Caco-2 (cell line): Measurements from ENCODE around the gene RINT1. TPM values are rescaled to one million over a fixed set of nuclear protein-coding genes. Genes with fewer than 3 reads are reported as not detected.
A peak's percentile ranks its signal among the peaks of the same experiment; 100 is the strongest.

ENCODE experiments used
- BruUV-seq: library from RNA; stranded (reverse); fragments of 400-500 nt; replicated peaks from 2 replicates; lab custom pipeline; 2021; lab: Mats Ljungman, UMichigan
- CTCF ChIA-PET: fragments of 300-600 bp; sonication (Branson Sonifier 250); formaldehyde crosslinking; loops from one replicate; lab custom pipeline; 2022; ENCODE audit warnings: antibody characterized with exemption; lab: Charles Lee
- POLR2A ChIA-PET: fragments of 300-600 bp; sonication (Branson Sonifier 250); formaldehyde crosslinking; loops from one replicate; lab custom pipeline; 2022; ENCODE audit warnings: antibody characterized with exemption; lab: Charles Lee
- DNase-seq, 2 experiments: peaks; one replicate each; pipeline versions ENCODE4 v3.0.0 to v3.0.0-alpha.2; 2020 to 2022
- H3K27me3 ChIP-seq: replicated peaks from 2 replicates; pipeline ENCODE4 v1.6.0; 2011; ENCODE audit warnings: low read length; ENCODE audit not compliant: control insufficient read depth, insufficient read depth
- H3K36me3 ChIP-seq: 2 replicates; pipeline ENCODE4 v1.5.1; 2011; ENCODE audit warnings: low read length; ENCODE audit not compliant: control insufficient read depth, insufficient read depth
- H3K4me1 ChIP-seq: fragments of 250-450 bp; sonication (Bioruptor Pico); 2 replicates; pipeline ENCODE4 v1.5.1; 2020; ENCODE audit warnings: mild to moderate bottlenecking
- H3K4me3 ChIP-seq: 2 replicates; pipeline ENCODE4 v1.5.1; 2011; ENCODE audit warnings: low read depth, mild to moderate bottlenecking, control low read depth, low read length
- H3K9me3 ChIP-seq: fragments of 250-450 bp; sonication (Bioruptor Pico); 2 replicates; pipeline ENCODE4 v1.5.1; 2020; ENCODE audit warnings: mild to moderate bottlenecking, moderate library complexity
- H3K27ac Mint-ChIP-seq: one replicate; pipeline ENCODE4 v1.8.0; 2022; ENCODE audit warnings: mixed read lengths; ENCODE audit not compliant: unreplicated experiment
- H3K27me3 Mint-ChIP-seq: one replicate; pipeline ENCODE4 v1.8.0; 2022; ENCODE audit warnings: mixed read lengths; ENCODE audit not compliant: insufficient read depth, unreplicated experiment
- H3K36me3 Mint-ChIP-seq: one replicate; pipeline ENCODE4 v1.8.0; 2022; ENCODE audit warnings: mild to moderate bottlenecking, mixed read lengths; ENCODE audit not compliant: insufficient read depth, unreplicated experiment
- H3K4me1 Mint-ChIP-seq: one replicate; pipeline ENCODE4 v1.8.0; 2022; ENCODE audit warnings: low read depth, mixed read lengths; ENCODE audit not compliant: unreplicated experiment
- H3K4me3 Mint-ChIP-seq: one replicate; pipeline ENCODE4 v1.8.0; 2022; ENCODE audit warnings: mild to moderate bottlenecking, moderate library complexity, mixed read lengths; ENCODE audit not compliant: unreplicated experiment
- H3K9me3 Mint-ChIP-seq: one replicate; pipeline ENCODE4 v1.8.0; 2022; ENCODE audit warnings: mixed read lengths; ENCODE audit not compliant: unreplicated experiment
- intact Hi-C: fragments of 100-400 bp; cut with micrococcal nuclease; formaldehyde crosslinking; loops from one replicate; pipeline ENCODE4 v1.10.0; 2022; ENCODE audit not compliant: unreplicated experiment
- total RNA-seq: library from RNA; stranded (reverse); gene quantifications from 2 replicates; pipeline ENCODE4 v1.2.3, GENCODE V29; 2022
- TF ChIP-seq, protein P1 (sequence below), 2 experiments: fragments of 200-600 bp in 1 of 2; IDR thresholded peaks; 1 replicate in 1 of 2; 2 replicates in 1 of 2; pipeline versions ENCODE4 v1.5.1 to v1.8.0; 2011 to 2022; ENCODE audit warnings: antibody characterized with exemption in 1 of 2, control low read depth in 1 of 2, inconsistent platforms in 1 of 2, low read depth in 1 of 2, low read length in 1 of 2, mild to moderate bottlenecking in 1 of 2, moderate library complexity in 1 of 2; ENCODE audit not compliant: insufficient read depth in 1 of 2, severe bottlenecking in 1 of 2, unreplicated experiment in 1 of 2

Gene RINT1
- total RNA-seq, 1 experiment from 2014 or later, result 28.0 TPM

DNA sequence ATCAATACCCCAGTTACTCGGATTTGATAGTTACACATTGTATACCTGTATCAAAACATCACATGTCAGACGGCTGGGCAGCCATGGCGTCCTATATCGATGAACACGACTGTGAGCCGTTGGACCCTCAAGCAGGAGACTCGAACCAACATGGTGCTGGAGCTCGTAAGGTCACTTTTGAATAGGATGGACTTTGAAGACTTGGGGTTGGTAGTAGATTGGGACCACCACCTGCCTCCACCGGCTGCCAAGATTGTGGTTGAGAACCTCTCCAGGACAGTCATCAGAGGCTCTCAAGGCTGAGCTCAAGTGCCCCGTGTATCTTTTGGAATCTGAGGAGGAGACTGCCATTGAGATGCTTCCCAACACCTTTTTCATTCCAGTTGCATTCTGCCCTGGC is 1.9 kb upstream of the RINT1 start:
- intact Hi-C loops, result no loop called here
- H3K27me3 ChIP-seq, result no peaks in the 10 kb centered on the region
- ChIA-PET POLR2A (no interaction called here), CTCF (no interaction called here)
- Mint-ChIP-seq H3K4me3 (no peak overlapping the region), H3K27ac (no peak overlapping the region), H3K27me3 (no peaks in the 10 kb centered on the region), H3K36me3 (peaks cover 4% of the 10 kb centered on the region), H3K9me3 (peaks cover 2% of the 10 kb centered on the region), H3K4me1 (peaks cover 7% of the 10 kb centered on the region)
- H3K4me1 ChIP-seq, result 0 out of 2 replicates have a peak, but pooled peaks cover 7% of the 10 kb centered on the region
- H3K4me3 ChIP-seq, result no peak overlapping the region
- BruUV-seq, result no TSS peak
- no peaks in the 10 kb centered on the region for H3K36me3 ChIP-seq
- H3K9me3 ChIP-seq, result no peaks in the 10 kb centered on the region
- TF ChIP-seq, protein P1, sequence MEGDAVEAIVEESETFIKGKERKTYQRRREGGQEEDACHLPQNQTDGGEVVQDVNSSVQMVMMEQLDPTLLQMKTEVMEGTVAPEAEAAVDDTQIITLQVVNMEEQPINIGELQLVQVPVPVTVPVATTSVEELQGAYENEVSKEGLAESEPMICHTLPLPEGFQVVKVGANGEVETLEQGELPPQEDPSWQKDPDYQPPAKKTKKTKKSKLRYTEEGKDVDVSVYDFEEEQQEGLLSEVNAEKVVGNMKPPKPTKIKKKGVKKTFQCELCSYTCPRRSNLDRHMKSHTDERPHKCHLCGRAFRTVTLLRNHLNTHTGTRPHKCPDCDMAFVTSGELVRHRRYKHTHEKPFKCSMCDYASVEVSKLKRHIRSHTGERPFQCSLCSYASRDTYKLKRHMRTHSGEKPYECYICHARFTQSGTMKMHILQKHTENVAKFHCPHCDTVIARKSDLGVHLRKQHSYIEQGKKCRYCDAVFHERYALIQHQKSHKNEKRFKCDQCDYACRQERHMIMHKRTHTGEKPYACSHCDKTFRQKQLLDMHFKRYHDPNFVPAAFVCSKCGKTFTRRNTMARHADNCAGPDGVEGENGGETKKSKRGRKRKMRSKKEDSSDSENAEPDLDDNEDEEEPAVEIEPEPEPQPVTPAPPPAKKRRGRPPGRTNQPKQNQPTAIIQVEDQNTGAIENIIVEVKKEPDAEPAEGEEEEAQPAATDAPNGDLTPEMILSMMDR (IDR thresholded peaks at IDR 0.05; ENCODE audit: insufficient read depth in 1 of 2, low read depth in 1 of 2, low read length in 1 of 2, severe bottlenecking in 1 of 2, unreplicated experiment in 1 of 2), result no peak
- DNase-seq, result no peak

DNA sequence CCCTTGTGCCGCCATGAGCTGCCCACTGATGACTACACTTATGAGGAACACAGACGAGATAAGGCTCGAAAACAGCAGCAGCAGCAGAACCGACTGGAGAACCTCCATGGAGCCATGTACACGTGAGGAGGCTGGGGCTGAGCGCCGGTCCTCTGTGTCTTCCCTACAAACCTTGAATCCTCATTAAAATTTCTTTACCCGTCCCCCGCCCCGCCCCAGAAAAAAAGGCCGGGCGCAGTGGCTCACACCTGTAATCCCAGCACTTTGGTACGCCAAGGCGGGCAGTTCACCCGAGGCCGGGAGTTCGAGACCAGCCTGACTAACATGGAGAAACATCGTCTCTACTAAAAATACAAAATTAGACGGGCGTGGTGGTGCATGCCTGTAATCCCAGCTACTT is 1.5 kb upstream of the RINT1 start:
- H3K4me3 Mint-ChIP-seq, result no peak overlapping the region
- BruUV-seq, result no TSS peak
- Histone ChIP-seq H3K36me3 (no peaks in the 10 kb centered on the region), H3K9me3 (no peaks in the 10 kb centered on the region), H3K4me3 (no peak overlapping the region), H3K27me3 (no peaks in the 10 kb centered on the region), H3K4me1 (0 out of 2 replicates have a peak, but pooled peaks cover 7% of the 10 kb centered on the region)
- ChIA-PET CTCF (no interaction called here), POLR2A (no interaction called here)
- DNase-seq, result no peak
- H3K9me3 Mint-ChIP-seq, result no peaks in the 10 kb centered on the region
- peaks cover 6% of the 10 kb centered on the region for H3K36me3 Mint-ChIP-seq
- TF ChIP-seq, protein P1 (IDR thresholded peaks at IDR 0.05; ENCODE audit: insufficient read depth in 1 of 2, low read depth in 1 of 2, low read length in 1 of 2, severe bottlenecking in 1 of 2, unreplicated experiment in 1 of 2), result no peak
- H3K4me1 Mint-ChIP-seq, result peaks cover 7% of the 10 kb centered on the region
- no peaks in the 10 kb centered on the region for H3K27me3 Mint-ChIP-seq
- no peak overlapping the region for H3K27ac Mint-ChIP-seq
- intact Hi-C loops, result no loop called here

DNA sequence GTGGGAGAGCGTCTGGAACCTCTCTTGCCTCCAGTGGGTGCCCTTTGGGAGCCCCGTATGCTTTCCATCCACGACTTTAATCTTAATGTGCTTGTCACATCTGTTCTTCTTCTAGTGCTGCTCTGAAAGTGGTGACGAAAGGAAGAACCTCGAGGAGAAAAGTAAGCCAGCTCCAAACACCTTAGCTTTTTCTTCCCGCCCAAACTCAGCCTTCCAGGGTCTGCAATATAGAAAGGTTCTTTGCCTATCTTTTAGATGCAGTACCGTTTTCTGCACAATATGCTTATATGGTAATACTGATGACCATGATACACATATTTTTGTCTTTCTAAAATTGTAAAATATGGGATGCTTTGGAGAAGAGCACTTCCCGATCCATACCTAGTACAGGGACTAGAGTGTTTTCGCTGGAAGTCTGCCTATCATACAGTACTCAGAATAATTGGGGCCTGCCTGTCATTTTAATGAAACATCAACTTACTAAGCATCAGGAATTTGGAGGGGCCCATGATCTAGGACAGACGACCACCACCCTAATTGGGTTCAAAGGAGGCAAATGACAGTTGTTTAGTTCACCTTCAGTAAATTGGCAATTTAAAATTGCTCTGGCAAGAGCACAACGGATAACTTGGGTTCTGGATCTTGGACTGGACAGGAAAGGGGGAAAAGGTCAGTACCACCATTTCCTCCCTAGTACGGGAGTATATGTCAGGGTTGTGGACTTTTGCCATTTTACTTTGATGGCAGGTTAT is 884 bp downstream of the RINT1 start:
- Mint-ChIP-seq H3K27me3 (no peaks in the 10 kb centered on the region), H3K9me3 (no peaks in the 10 kb centered on the region), H3K36me3 (peaks cover 12% of the 10 kb centered on the region), H3K4me1 (peaks cover 7% of the 10 kb centered on the region), H3K27ac (peak overlapping the region; percentile 85), H3K4me3 (peak overlapping the region; percentile 65)
- ChIA-PET CTCF (no interaction called here), POLR2A (no interaction called here)
- TF ChIP-seq, protein P1 (IDR thresholded peaks at IDR 0.05; ENCODE audit: insufficient read depth in 1 of 2, low read depth in 1 of 2, low read length in 1 of 2, severe bottlenecking in 1 of 2, unreplicated experiment in 1 of 2), result no peak
- Histone ChIP-seq H3K36me3 (no peaks in the 10 kb centered on the region), H3K4me3 (peak overlapping the region; percentile 90), H3K4me1 (0 out of 2 replicates have a peak, but pooled peaks cover 7% of the 10 kb centered on the region), H3K27me3 (no peaks in the 10 kb centered on the region), H3K9me3 (no peaks in the 10 kb centered on the region)
- DNase-seq, result no peak
- TSS peak; percentile 75 for BruUV-seq
- intact Hi-C loops, result loop anchor here (2.0 kb wide), 1 partner anchor 56 kb away; no protein-coding TSS in a partner anchor
